RWPE2 (cell line): ENCODE results near the gene BRIP1.

Experiments used
- ATAC-seq: fragments of 200-7000 bp; cut with Tn5 transposase; 3 replicates; pipeline ENCODE4 v1.9.1; 2021; ENCODE audit warnings: low read depth
- DNase-seq: peaks from one replicate; pipeline ENCODE4 v3.0.0-alpha.2; 2020; ENCODE audit warnings: low spot score
- H3K27ac ChIP-seq: fragments of 450-650 bp; 2 replicates; pipeline ENCODE4 v1.5.1; 2017; ENCODE audit warnings: mild to moderate bottlenecking; ENCODE audit not compliant: poor library complexity, severe bottlenecking
- H3K27me3 ChIP-seq: fragments of 250-450 bp; sonication (Bioruptor Pico); 2 replicates; pipeline ENCODE4 v1.5.1; 2021; ENCODE audit warnings: mild to moderate bottlenecking, moderate library complexity; ENCODE audit not compliant: insufficient read depth, poor library complexity, severe bottlenecking
- H3K36me3 ChIP-seq: fragments of 250-450 bp; sonication (Bioruptor Pico); 2 replicates; pipeline ENCODE4 v1.5.1; 2020; ENCODE audit warnings: low read depth, mild to moderate bottlenecking, moderate library complexity
- H3K4me1 ChIP-seq: fragments of 250-450 bp; sonication (Bioruptor Pico); 2 replicates; pipeline ENCODE4 v1.5.1; 2021; ENCODE audit warnings: mild to moderate bottlenecking, moderate library complexity; ENCODE audit not compliant: insufficient read depth, poor library complexity, severe bottlenecking
- H3K4me3 ChIP-seq: fragments of 250-450 bp; sonication (Bioruptor Pico); 2 replicates; pipeline ENCODE4 v1.5.1; 2021; ENCODE audit warnings: mild to moderate bottlenecking, moderate library complexity; ENCODE audit not compliant: severe bottlenecking
- H3K9me3 ChIP-seq: fragments of 250-450 bp; sonication (Bioruptor Pico); 2 replicates; pipeline ENCODE4 v1.5.1; 2021; ENCODE audit warnings: mild to moderate bottlenecking, moderate library complexity; ENCODE audit not compliant: severe bottlenecking
- CTCF ChIP-seq: fragments of 450-650 bp; IDR thresholded peaks from one replicate; pipeline ENCODE4 v1.5.1; 2017; ENCODE audit warnings: mild to moderate bottlenecking, moderate library complexity; ENCODE audit not compliant: poor library complexity, severe bottlenecking

Gene BRIP1

GRCh38 chr17:61663310-61663709, 200.0 kb downstream of the BRIP1 start:
- Histone ChIP-seq H3K27ac (no peak overlapping the region), H3K4me1 (no peaks in the 10 kb centered on the region), H3K36me3 (no peaks in the 10 kb centered on the region), H3K27me3 (no peaks in the 10 kb centered on the region), H3K4me3 (no peak overlapping the region), H3K9me3 (no peaks in the 10 kb centered on the region)
- no peak for TF ChIP-seq CTCF
- ATAC-seq (no peak), DNase-seq (no peak)

GRCh38 chr17:61662741-61663140, 200.6 kb downstream of the BRIP1 start:
- Histone ChIP-seq H3K36me3 (no peaks in the 10 kb centered on the region), H3K4me1 (no peaks in the 10 kb centered on the region), H3K4me3 (no peak overlapping the region), H3K27me3 (no peaks in the 10 kb centered on the region), H3K27ac (no peak overlapping the region), H3K9me3 (no peaks in the 10 kb centered on the region)
- ATAC-seq (no peak), DNase-seq (no peak)
- TF ChIP-seq CTCF, result no peak

GRCh38 chr17:61662186-61662585, 201.1 kb downstream of the BRIP1 start:
- no peaks in the 10 kb centered on the region for H3K27me3 ChIP-seq
- no peak overlapping the region for H3K4me3 ChIP-seq
- H3K36me3 ChIP-seq, result no peaks in the 10 kb centered on the region
- TF ChIP-seq CTCF, result no peak
- DNase-seq (no peak), ATAC-seq (no peak)
- no peaks in the 10 kb centered on the region for H3K4me1 ChIP-seq
- H3K27ac ChIP-seq, result no peak overlapping the region
- no peaks in the 10 kb centered on the region for H3K9me3 ChIP-seq

- no peak for ATAC-seq
Measured at GRCh38 chr17:61660746-61661485, 202.4 kb downstream of the BRIP1 start.

More at GRCh38 chr17:61660746-61661485, 202.4 kb downstream of the BRIP1 start:
- Histone ChIP-seq H3K9me3 (no peaks in the 10 kb centered on the region), H3K36me3 (no peaks in the 10 kb centered on the region), H3K27me3 (no peaks in the 10 kb centered on the region), H3K27ac (no peak overlapping the region), H3K4me1 (no peaks in the 10 kb centered on the region), H3K4me3 (no peak overlapping the region)
- DNase-seq, result no peak
- TF ChIP-seq CTCF, result no peak
